HUDEP-2 (cell line): ENCODE data around the gene CNTNAP2.

Source experiments
- DNase-seq, 76 experiments: peaks; one replicate each; lab custom pipeline; 2025; ENCODE audit not compliant: unreplicated experiment in 76 of 76; lab: John Stamatoyannopoulos, UW

Gene CNTNAP2

GRCh38 chr7:148466120-148466519 lies 2349.5 kb downstream of the CNTNAP2 start:
- no peak for DNase-seq

- DNase-seq, result no peak
Measured at GRCh38 chr7:148468700-148469098, 2352.1 kb downstream of the CNTNAP2 start.
